T-helper 1 cell (primary cell): ENCODE results near the gene BCL7A.
"Not testable (repeated sequence)": the region's sequence is repeated elsewhere in the genome, so short reads cannot be mapped to it uniquely, and the experiment has no call there.

Source experiments
- DNase-seq, 5 donors: peaks; one replicate each; pipeline ENCODE4 v3.0.0-alpha.2; 2012 to 2020

BCL7A gene

DNA sequence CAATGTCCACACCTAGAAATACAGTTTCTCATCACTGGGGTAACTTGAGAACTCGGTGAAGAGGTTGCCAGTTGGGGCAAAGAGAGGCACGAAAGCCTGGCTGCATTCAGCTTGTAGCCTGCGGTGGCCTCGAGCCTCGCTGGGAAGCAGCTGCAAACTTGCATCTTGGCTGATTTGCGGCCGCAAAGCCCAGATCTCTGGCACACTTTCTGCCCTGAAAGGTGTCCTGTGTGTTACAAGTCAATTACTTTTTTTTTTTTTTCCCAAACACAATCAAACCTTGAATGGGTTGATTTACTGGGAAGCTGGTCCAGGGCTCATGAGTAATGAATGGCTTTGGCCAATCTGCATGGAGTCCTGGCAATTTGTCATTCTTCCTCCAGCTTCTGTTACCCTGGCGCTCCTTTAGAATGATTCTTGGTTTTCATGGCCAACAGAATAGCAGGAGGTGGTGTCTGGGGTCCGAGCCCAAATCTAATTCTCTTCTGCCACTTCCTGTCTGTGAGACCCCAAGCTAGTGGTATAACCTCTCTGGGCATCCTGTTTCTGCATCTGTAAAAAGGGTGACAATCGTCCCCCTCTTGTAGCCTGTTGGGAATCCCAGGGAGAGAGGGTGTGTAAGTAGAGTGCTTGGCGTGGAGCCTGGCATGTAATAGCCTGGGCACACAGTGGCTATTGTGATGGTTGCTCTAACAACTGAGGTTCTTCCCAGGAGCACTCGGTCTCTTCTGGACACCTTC is 6.7 kb downstream of the BCL7A start:
- no peak for DNase-seq

DNA sequence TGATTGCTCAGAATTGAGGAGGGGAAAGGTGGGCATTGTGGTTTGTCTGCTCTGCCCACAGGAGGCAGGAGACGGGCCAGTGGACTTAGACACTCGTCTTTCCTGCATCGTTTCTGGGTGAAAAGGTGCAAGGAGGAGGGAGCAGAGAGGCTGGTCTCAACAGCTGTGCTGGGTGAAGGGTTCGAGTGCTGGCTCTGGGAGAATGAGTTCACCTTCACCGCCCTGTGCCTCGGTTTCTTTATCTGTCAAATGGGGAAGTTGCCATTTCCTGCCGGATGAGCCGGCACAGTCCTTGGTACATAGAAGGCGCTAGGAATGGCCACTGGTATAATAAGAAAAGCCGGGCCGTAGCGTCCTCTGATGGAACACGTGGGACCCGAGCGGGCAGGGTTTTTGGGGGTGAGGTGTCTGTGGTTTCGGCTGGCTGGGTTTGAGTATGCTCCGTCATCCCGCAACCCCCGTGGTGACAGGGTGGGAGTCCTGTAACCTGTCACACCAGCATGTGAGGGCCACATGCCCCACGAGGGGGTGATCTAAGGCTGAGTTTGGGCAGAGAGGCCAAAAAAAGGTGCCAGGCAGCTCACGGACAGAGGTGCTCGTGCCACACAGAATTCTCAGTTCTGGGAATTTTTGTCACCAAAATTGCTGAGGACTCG is 7.3 kb downstream of the BCL7A start:
- no peak for DNase-seq

DNA sequence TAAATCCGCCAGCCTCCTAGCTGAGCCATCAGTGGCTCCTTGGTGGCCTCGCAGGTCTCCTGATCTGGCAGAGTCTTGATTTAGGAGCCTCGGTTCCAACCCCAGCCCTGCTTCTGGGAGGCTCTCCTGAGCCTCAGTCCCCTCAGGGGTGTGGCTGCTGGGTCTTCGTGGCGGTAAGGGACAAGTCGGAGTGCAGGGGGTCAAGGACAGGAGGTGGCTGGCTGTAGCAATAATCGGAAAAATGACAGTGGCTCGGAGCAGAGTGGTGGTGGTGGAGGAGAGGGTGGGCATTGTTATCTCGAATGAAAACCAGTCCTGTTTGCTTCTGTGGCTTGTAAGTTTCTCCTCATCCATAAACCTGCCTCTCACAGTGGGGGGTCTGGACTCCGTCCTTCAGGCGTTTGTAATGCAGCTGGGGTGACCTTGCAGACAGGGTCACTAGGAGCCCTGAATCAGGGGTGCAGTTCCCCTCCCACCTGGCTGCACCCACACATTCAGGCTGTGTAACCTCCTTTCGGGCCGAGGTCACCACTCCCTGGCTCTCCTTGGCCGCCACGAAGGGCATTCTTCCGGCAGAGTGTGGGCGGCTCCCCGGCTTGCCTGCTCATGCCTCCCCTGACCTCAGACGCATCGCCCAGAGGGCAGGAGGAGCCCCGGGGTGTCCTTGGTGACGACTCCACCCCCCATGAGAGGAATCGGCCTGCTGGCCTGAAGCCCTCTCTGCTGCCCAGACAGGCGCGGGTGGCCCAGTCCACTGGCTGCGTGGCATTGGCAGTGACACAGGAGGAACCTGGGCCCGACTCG is 8.1 kb downstream of the BCL7A start:
- DNase-seq, result no peak

DNA sequence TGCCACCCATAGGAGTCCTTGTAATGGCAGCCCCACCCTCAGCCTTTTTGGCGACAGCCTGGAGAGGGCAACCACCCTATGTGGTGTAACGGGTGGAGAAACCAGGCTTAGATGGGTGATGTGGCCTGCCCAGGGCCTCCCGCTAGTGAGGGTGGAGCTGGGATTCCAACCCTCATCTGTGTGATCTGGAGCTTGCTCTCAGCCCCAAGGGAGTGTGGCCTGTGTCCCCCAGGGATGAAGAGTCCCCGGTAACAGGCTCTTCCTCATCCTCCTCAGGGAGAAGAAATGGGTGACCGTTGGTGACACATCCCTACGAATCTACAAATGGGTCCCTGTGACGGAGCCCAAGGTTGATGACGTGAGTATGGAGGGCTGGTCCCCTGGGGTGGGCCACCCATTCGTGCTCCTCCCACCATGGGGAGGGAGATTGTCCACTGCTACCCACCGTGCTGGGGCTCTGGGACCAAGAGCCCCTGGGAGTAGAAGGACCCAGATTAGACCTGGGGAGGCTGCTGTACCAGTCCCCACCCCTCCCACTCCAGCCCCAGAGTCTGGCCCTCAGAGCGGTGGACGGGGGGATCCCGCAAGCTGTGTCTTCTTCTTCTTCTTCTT is 8.8 kb downstream of the BCL7A start:
- no peak for DNase-seq

DNA sequence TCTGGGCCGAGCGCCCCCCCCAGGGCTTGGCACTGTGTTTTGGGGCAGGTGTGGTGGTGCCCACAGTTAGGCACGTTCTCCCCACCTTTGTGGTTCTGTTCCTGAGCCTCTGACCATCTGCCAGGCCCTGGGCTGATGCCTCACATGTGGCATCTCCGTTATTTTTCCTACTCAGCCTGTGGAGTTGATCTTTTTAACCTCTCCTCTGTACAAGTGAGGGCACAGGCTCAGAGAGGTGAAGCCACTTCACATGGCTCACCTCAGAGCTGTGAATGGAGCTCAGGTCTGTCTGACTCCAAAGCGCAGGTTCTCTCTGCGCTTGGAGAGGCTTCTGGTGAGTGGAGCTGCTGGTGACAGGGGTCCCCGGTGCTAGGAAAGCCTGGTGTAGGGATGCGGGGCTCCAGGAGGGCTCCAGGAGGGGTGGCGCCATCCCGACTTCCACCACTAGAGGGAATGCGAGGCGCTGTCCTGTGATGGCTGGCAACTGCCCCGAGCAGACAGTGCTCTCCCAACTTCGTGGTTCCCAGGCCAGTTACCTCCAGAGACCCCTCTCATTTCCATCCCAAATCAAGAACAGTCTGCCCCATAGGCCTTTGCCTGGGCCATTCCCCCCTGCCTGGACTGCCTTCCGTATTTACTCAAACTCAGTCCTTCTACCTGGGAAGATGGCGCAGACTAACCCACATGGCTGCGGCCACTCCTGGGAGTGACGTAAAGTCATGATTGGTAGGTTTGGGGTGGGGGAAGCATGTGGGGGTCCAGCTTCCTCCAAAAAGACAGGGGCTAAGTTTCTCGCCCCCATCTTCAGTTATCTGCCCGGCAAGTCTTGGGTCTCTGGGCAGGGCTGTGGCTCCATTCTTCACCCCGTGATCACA is 9.9 kb downstream of the BCL7A start:
- DNase-seq, result peak in 2 of 5 donors; percentile 33 to 42

DNA sequence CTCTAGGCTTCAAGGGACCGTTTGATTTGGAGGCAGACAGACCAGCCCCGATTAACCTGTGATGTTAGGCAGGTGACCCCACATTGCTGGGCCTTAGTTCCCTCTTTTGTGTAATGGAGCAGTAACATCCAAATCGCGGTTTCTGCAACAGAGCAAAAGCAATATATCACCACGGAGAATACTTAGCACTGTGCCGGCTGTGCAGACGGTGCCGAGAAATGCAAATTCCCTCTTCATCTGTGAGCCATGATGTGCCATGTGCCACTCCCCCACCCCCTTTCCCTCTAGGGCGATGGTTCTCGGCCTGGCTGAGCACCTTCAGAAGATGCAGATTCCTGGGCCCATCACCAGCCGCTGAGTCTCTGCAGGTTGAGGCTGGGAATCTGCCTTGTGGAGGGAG is 10.9 kb downstream of the BCL7A start:
- DNase-seq, result no peak

DNA sequence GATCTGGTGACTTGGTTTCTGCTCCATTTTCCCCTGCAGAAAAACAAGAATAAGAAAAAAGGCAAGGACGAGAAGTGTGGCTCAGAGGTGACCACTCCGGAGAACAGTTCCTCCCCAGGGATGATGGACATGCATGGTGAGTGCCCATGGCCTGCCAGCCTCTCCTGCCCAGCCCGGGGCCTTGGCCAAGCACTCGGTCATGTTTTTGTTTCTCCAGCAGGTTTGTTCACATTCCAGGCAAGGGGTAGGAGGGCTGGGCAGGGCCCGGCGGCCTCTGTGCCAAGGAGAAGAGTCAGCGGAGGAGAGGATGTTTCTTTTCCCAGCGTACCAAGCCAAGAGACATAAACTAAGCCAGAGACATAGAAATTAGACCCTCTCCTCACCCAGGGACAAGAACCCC is 13.6 kb downstream of the BCL7A start:
- DNase-seq, result no peak

DNA sequence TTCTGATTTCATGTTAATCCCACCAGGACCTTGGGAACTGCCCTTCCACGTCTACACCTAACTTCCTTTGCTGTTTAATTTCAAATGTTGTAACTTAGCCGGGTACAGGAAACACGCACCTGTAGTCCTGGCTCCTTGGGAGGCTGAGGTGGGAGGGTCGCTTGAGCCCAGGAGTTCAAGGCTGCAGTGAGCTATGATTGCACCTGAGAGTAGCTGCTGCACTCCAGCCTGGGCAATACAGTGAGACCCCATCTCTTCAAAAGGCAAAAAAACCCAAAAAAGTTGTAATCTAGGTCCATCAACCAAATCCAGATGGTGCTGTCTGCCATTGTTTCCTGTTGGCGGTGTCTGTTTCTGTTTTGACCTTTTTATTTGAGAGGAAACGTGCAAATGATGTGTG is 14.5 kb downstream of the BCL7A start:
- no peak for DNase-seq

DNA sequence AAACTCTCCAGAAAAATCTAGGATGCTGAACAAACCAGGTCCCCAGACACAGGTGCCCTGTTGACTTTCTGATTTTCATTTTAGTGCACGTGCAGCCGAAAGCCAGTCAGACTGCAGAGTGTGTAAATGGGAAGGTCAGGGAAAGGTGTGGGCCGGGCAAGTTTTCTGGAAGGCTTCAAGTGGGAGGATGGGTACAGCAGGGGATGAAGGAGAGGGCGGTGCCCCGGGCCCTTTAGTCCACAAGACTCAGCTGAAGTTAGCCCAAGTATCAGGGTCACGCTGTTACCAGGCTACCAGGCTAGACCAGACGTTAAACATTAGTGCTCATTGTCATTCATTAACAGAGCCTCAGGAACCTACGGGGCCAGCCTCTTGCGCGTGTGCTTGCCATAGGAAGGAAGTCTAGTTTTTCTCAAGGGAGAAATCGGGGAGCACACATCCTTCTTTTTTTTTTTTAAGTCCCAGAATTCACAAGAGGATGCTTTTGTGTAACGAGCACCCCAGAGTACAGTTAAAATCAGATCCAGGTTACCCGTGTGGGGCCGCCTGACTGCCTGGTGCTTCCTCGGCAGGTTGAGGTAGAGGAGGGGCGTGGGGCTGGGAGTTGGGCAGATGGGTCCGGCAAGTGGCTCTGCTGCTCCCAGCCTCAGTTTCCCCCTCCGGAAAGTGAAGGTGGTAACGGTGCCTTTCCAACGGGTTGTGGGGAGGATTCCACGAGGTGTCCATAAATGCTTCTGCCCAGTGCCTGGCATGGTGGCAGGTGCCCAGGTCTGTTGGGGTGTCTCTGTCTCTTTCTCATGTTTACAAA is 19.1 kb downstream of the BCL7A start:
- no peak for DNase-seq

DNA sequence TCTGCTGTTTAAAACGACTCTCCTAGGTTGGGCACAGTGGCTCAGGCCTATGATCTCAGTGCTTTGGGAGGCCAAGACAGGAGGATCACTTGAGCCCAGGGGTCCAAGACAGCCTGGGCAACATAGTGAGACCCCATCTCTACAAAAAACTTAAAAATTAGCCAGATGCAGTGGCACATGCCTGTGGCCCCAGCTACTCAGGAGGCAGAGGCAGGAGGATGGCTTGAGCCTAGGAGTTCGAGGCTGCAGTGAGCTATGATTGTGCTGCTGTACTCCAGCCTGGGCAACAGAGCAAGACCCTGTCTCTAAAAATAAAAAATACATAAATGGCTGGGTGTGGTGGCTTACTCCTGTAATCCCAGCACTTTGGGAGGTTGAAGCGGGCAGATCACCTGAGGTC is 19.8 kb downstream of the BCL7A start:
- not testable (repeated sequence) for DNase-seq

DNA sequence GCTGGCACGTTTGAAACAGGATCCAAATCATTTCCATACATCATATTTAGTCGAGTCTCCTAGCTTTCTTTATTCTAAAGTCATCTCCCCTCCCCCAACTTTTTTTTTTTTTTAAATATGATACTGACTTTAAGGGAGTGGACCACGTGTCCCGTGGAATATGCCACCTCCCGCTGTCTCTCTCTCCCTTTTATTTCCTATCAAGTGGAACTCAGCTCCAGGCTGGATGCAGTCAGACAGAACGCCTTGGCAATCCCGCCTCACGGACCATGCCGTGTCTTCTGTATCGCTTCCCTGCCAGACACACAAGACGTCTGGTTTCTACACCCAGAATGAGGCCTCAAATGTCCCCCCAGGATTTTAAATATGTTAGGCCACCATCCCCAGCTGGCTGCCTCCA is 21.2 kb downstream of the BCL7A start:
- DNase-seq, result no peak

DNA sequence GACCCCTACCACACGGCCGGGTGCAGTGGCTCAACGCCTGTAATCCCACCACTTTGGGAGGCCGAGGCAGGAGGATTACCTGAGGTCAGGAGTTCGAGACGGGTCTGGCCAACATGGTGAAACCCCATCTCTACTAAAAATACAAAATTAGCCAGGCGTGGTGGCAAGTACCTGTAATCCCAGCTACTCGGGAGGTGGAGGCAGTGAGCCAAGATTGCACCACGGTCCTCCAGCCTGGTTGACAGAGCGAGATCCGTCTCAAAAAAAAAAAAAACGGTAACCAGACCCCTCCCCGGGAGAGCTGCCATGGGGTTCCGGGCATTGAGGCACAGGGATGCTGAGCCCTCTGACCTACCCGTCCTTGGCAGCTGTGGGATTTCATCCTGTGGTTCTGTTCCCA is 21.8 kb downstream of the BCL7A start:
- DNase-seq, result no peak

DNA sequence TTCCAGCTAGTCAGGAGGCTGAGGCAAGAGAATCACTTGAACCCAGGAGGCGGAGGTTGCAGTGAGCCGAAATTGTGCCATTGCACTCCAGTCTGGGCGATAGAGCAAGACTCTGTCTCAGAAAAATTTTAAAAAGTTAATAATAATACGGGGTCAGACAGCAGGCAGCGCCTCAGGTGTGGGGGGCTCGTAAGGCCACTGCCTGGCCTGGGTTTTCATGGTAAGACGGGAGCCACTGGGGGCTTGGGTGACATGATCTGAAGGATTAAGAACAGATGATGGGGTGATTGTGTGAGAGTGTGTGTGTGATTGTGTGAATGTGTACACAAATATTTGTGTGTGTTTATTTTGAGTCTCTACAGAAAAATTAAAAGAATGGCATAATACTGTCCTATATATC is 23.6 kb downstream of the BCL7A start:
- DNase-seq, result no peak

DNA sequence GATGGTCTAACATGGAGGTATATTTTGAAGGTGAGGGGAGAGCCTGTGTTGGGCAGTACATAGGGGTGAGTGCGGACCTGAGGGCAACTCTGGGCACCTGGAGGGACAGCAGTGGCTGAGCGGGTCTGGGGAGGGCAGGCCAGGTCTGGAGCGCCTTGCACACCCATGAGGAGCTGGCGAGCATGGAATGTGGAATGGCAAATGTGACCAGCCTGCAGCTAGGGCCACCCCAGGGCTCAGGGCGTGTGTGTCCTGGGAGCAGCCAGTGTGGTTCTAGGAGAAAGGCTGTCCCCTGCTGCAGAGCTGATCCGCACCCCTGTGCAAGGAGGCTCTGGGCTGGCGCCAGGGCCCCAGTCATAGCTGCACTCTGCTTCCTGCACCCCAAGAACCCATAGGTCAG is 24.5 kb downstream of the BCL7A start:
- no peak for DNase-seq

DNA sequence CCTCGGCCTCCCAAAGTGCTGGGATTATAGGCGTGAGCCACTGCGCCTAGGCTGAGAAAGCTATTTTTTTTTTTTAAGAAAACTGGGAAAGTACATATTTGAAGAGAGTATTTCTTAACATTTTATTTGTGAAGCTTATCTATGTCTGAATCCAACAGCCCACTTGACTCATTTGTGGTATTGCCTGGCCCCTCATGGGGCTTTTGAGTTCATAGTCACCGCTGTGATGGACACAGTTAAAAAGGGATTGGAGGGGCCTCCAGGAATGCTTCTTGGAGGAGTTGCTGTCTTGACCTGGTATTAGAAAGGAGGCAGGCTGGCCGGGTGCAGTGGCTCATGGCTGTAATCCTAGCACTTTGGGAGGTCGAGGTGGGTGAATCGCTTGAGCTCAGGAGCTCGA is 26.5 kb downstream of the BCL7A start:
- no peak for DNase-seq

DNA sequence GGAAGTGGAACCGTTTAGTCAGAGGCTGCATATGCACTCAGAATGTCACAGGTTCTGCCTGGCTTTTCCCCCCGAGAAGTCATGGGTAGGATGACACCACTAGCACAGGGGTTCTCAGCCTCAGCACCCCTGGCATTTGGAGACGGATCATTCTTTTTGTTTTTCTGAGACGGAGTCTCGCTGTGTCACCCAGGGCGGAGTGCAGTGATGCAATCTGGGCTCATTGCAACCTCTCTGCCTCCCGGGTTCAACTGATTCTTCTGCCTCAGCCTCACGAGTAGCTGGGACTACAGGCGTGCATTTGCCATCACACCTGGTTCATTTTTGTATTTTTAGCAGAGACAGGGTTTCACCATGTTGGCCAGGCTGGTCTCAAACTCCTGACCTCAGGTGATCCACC is 28.1 kb downstream of the BCL7A start:
- DNase-seq, result no peak

DNA sequence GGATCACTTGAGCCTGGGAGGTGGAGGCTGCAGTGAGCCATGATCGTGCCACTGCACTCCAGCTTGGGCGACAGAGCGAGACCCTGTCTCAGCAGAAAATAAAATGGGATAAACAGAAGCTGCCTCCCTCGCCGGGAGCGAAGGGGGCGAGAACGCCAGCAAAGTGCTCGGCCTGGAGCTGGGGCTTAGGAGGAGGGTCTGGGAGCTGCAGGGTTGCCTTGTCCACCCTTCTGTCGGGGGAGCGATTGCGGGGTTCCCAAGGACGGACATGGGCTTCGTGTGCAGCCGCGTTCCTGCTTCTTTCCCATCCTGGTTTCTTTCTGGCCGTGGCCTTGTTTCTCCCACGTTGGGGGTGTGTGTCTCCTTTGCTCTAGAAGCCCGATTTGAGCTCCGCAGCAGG is 29.0 kb downstream of the BCL7A start:
- no peak for DNase-seq

DNA sequence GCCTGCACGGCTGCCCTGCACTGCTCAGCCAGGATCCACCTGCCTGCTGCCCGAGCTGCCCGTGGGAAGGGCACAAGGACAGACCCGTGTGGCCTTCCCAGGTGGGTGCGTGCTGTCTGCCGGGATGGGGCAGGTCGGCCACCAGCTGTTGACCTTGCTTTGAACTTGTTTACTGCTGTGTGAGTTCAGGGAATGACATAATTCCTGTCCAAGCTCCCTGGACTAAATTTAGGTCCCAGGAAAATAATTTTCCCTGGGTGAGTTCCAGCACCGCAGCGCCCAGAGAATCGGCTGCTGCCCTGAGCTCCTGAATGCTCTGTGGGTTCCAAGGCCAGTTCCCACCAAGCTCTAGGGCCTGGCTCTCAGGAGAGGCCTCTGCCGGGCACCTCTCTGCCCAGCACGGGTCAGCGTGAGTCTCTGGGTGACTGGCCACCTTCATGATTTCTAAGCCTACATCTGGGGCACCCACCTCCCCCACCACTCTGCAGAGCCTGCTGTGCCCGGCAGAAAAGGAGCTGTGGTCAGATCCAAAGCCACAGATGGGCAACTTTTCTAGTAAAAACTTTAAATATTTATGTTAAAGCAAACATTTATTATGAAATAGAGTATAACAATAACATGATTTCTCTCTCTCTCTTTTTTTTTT is 29.7 kb downstream of the BCL7A start:
- no peak for DNase-seq

DNA sequence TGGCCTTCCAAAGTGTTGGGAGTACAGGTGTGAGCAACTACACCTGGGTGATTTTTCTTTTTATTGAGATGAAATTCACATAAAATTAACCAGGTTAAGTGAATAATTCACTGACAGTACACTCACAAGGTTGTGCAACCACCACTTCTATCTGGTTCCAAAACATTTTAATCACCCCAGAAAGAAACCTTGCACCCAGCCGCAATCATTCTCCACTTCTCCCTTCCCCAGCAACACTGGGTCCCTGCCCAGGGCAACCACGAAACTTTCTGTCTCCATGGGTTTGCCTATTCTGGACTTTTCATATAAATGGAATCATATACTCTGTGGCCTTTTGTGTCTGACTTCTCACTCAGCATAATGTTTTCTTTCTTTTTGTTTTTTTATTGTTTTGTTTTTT is 30.6 kb downstream of the BCL7A start:
- no peak for DNase-seq

DNA sequence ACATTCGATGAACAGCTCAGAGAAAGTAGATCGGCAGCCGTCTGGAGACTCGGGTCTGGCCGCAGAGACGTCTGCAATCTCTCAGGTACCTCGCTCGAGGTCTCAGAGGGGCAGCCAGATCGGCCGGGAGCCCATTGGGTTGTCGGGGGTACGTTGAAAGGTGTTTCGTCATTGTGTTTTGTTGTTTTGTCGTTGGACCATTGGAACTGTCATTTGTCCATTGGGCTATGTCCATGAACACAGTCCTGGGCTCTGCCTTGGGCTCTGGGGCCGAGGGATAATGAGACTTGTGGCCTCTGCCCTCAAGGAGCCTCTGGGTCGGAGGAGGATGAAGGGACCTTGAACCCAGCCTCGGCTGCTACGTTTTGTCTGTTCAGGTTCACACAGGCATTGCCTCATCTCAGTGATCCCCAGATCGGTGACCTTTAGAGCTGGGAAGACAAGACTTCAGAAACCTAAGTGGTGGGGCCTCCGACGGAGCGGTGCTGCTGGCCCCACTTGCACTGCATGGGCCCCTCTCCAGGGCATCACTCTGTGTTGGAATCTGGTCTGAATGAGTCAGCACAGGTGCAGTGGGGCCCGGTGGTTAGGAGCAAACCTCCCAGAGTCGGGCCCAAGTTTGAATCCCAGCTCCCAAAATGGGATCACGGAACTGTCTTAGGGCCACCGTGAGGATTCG is 33.3 kb downstream of the BCL7A start:
- DNase-seq, result no peak
